Measurements from ENCODE around the gene FFAR4.

FFAR4 gene

DNA sequence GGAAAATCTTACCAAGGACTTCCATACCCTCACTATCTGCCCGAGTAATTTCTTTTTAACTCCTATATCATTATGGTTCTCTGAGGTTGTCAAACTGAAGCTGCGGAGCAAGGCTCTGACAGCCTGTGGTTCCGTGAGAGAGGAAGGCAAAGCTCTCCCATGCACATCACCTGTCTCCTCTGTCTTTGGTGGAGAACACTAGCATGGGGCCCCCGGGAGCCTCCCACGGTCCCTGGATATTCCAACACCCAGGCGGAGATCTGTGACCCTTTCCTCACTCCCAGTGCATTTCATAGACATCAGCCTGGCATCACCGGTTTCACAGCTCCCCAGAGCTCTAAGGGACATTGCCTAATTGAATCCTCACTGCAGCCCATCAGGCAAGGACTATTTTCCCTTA lies 24.2 kb downstream of the FFAR4 start:
- H3K9me3 ChIP-seq = no peaks in the 10 kb centered on the region
- intact Hi-C loops (cut with DNase I; ENCODE audit: low total_unique reads) = no loop called here
- H3K4me3 ChIP-seq = no peak overlapping the region
- H3K4me1 ChIP-seq = no peaks in the 10 kb centered on the region
- H3K27me3 ChIP-seq = peaks cover 0 to 3% of the 10 kb centered on the region in 2 donors
- H3K36me3 ChIP-seq = no peaks in the 10 kb centered on the region
- no peak for DNase-seq
- TF ChIP-seq, protein P1, sequence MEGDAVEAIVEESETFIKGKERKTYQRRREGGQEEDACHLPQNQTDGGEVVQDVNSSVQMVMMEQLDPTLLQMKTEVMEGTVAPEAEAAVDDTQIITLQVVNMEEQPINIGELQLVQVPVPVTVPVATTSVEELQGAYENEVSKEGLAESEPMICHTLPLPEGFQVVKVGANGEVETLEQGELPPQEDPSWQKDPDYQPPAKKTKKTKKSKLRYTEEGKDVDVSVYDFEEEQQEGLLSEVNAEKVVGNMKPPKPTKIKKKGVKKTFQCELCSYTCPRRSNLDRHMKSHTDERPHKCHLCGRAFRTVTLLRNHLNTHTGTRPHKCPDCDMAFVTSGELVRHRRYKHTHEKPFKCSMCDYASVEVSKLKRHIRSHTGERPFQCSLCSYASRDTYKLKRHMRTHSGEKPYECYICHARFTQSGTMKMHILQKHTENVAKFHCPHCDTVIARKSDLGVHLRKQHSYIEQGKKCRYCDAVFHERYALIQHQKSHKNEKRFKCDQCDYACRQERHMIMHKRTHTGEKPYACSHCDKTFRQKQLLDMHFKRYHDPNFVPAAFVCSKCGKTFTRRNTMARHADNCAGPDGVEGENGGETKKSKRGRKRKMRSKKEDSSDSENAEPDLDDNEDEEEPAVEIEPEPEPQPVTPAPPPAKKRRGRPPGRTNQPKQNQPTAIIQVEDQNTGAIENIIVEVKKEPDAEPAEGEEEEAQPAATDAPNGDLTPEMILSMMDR (IDR thresholded peaks at IDR 0.05) = no peak
- no peak overlapping the region for H3K27ac ChIP-seq

DNA sequence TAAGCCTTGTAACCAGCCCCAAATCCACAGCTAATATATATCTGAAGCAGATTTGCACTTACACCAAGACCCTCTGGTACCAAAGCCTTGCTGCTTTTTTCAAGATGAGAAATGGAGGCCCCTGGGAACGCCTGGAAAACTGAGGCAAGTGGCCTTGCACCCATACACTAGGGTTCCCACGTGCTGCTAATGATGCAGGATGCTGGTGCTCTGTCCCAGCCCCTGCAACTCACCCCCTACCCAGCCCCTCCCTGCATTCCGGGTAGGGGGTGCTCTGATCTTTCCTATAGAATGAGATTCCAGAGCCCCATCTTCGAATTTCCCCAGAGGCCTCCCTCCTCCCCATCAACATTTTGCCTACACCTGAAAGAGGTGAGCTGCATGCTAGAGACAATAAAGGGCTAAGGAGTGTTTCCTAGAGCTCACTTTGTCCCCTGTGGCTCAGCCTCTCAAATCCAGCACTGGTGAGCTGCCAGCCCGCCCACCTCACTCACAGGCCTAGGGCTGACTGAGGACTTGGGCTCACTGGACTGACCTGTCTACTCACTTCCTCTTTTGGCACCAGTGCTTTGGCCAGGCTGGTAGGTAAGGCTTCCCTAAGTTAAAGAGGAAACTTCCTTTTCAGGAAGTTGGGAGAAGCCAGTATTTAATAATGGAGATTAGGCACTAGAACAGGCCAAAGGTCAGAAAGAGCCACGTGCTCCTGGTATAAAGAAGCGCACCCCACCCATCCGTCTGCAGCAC lies 24.8 kb downstream of the FFAR4 start:
- TF ChIP-seq, protein P1 (IDR thresholded peaks at IDR 0.05) = no peak
- Histone ChIP-seq H3K27me3 (peaks cover 0 to 3% of the 10 kb centered on the region in 2 donors), H3K36me3 (no peaks in the 10 kb centered on the region), H3K4me3 (no peak overlapping the region), H3K9me3 (no peaks in the 10 kb centered on the region), H3K27ac (no peak overlapping the region), H3K4me1 (no peaks in the 10 kb centered on the region)
- no peak for DNase-seq
- intact Hi-C loops (cut with DNase I; ENCODE audit: low total_unique reads) = no loop called here

DNA sequence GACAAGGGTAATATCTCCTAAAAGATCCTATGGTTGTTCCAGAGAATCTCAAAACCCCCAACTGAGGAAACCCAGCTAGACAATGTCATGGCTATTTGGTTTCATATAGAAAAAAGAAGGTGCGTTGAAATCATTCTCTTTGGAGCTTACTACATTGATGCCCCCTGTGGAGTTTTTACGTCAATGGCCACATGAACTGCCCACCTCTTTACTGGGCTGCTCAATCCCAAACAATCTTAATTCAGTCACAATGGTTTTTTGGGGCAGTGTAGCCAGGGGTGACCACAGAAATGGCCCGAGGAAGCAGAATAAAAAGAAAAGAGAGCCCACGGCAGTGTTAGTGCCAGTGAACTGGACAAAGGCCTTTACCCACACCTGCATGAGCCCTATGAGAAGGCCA lies 26.8 kb downstream of the FFAR4 start:
- Histone ChIP-seq H3K9me3 (no peaks in the 10 kb centered on the region), H3K4me1 (no peaks in the 10 kb centered on the region), H3K4me3 (no peak overlapping the region), H3K27me3 (peaks cover 0 to 3% of the 10 kb centered on the region in 2 donors), H3K27ac (no peak overlapping the region), H3K36me3 (no peaks in the 10 kb centered on the region)
- TF ChIP-seq, protein P1 (IDR thresholded peaks at IDR 0.05) = no peak
- intact Hi-C loops (cut with DNase I; ENCODE audit: low total_unique reads) = no loop called here
- DNase-seq = no peak

DNA sequence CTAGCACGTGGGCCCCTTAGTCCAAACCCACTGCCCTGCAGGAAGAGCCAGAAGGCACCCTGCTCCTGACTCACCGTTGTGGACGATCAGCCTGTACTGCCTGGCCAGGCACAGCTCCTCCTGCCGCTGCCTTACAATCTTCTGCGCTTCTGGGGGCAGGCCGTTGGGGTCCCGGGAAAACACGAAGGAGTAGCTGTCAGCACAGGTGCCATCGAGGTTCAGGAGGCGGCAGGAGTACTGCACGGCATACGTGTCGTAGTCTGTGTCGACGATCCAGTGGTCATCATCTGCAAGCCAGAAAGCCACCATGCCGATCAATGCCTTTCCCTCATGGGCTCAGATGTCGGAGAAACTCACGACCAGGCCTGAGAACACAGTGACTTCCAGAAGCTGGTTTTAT lies 27.3 kb downstream of the FFAR4 start:
- Histone ChIP-seq H3K27me3 (peaks cover 0 to 3% of the 10 kb centered on the region in 2 donors), H3K4me3 (no peak overlapping the region), H3K27ac (no peak overlapping the region), H3K4me1 (no peaks in the 10 kb centered on the region), H3K9me3 (no peaks in the 10 kb centered on the region), H3K36me3 (no peaks in the 10 kb centered on the region)
- TF ChIP-seq, protein P1 (IDR thresholded peaks at IDR 0.05) = no peak
- DNase-seq = no peak
- intact Hi-C loops (cut with DNase I; ENCODE audit: low total_unique reads) = no loop called here

DNA sequence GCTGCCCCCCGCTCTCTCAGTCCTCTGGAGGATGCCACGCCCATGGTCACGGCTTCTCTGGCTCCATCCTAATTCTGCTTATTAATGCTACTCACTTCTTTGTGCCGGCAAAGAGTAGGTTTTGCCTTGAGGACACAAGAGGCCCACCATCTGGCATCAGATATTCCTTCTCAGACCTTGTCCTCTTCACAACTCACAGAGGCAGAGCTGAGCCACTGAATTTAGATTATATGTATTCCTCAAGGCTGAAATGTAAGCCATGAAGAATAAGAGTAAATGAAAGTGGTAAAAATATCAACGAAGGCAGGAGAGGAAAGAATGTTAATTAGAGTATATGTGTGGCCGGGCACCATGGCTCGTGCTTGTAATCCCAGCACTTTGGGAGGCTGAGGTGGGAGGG lies 28.1 kb downstream of the FFAR4 start:
- H3K36me3 ChIP-seq = no peaks in the 10 kb centered on the region
- no peaks in the 10 kb centered on the region for H3K4me1 ChIP-seq
- no peak overlapping the region for H3K27ac ChIP-seq
- H3K9me3 ChIP-seq = no peaks in the 10 kb centered on the region
- H3K27me3 ChIP-seq = no peaks in the 10 kb centered on the region
- intact Hi-C loops (cut with DNase I; ENCODE audit: low total_unique reads) = no loop called here
- no peak for DNase-seq
- no peak overlapping the region for H3K4me3 ChIP-seq
- TF ChIP-seq, protein P1 (IDR thresholded peaks at IDR 0.05) = no peak
